HepG2 (cell line): ENCODE measurements around the gene PCOLCE2.

Experiments
- CTCF ChIP-seq: sonication (generic); formaldehyde crosslinking; IDR thresholded peaks from 2 replicates; pipeline ENCODE4 v1.5.0; 2020; ENCODE audit warnings: mild to moderate bottlenecking, missing genetic modification reagents, moderate library complexity
- GTF3A ChIP-seq: sonication (generic); formaldehyde crosslinking; conservative IDR thresholded peaks from 2 replicates; pipeline ENCODE4 v1.4.0; 2020; ENCODE audit warnings: mild to moderate bottlenecking, missing genetic modification reagents
- MAFK ChIP-seq, 2 experiments: IDR thresholded peaks in 1 of 2; conservative IDR thresholded peaks in 1 of 2; 2 replicates each; pipeline ENCODE4 v1.6.1; 2011; ENCODE audit warnings: improper control_type of control experiment in 2 of 2, low read length in 2 of 2
- MAX ChIP-seq: IDR thresholded peaks from 2 replicates; pipeline ENCODE4 v1.6.1; 2012; ENCODE audit warnings: inconsistent platforms
- NFYB ChIP-seq: sonication (generic); formaldehyde crosslinking; IDR thresholded peaks from 2 replicates; pipeline ENCODE4 v1.4.0; 2020; ENCODE audit warnings: missing genetic modification reagents
- PAF1 ChIP-seq: IDR thresholded peaks from 2 replicates; pipeline ENCODE4 v1.6.1; 2016; ENCODE audit warnings: missing genetic modification reagents, missing compliant biosample characterization
- POLR2A ChIP-seq, 2 experiments: IDR thresholded peaks; 2 replicates each; pipeline ENCODE4 v1.6.1; 2011; ENCODE audit warnings: low read depth in 2 of 2, low read length in 2 of 2, mild to moderate bottlenecking in 1 of 2, moderate library complexity in 1 of 2; ENCODE audit not compliant: insufficient read depth in 1 of 2
- RXRB ChIP-seq: IDR thresholded peaks from 2 replicates; pipeline ENCODE4 v1.6.1; 2016; ENCODE audit warnings: borderline replicate concordance, missing genetic modification reagents, missing compliant biosample characterization
- SMC3 ChIP-seq: IDR thresholded peaks from 2 replicates; pipeline ENCODE4 v1.6.1; 2011; ENCODE audit warnings: low read length, improper control_type of control experiment
- STAG1 ChIP-seq: sonication (generic); formaldehyde crosslinking; IDR thresholded peaks from 2 replicates; pipeline ENCODE4 v1.4.0; 2020; ENCODE audit warnings: missing genetic modification reagents
- ZNF383 ChIP-seq: sonication (generic); formaldehyde crosslinking; IDR thresholded peaks from 2 replicates; pipeline ENCODE4 v1.4.0; 2020; ENCODE audit warnings: missing genetic modification reagents, mild to moderate bottlenecking, borderline replicate concordance
- ZNF570 ChIP-seq: sonication (generic); formaldehyde crosslinking; IDR thresholded peaks from 2 replicates; pipeline ENCODE4 v1.4.0; 2020; ENCODE audit warnings: mild to moderate bottlenecking, missing genetic modification reagents, borderline replicate concordance
- TF ChIP-seq, protein P1 (sequence below): sonication (generic); formaldehyde crosslinking; IDR thresholded peaks from 2 replicates; pipeline ENCODE4 v1.8.1; 2023; ENCODE audit warnings: mild to moderate bottlenecking, moderate library complexity, missing genetic modification reagents

DNA sequence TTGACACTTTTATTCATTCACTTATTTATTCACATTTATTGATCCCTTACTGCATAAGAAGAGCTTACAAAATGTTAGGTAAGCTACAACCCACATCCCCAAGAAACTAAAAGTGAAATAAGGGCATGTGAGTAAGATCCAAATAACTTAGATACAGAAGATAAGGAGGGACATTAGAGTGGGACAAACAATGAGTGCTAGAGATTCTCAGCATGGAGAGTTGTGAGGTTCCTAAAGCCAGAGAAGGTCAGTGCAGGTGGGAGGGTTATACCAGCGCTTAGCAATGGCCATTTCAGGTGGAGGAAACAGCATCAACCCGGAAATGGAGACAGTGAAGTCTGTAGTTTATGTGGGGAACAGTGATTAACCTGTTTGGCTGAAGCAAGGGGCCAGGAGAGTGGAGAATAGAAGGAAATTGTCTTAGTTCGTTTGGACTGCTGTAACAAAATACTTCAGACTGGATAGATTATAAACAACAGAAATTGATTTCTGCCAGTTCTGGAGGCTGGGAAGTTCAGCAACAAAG, 25.5 kb upstream of the PCOLCE2 start:
- TF ChIP-seq CTCF (no peak), PAF1 (CRISPR knock-in tag) (no peak), NFYB (CRISPR knock-in tag) (no peak), RXRB (CRISPR knock-in tag) (no peak), ZNF570 (CRISPR knock-in tag) (no peak), MAX (no peak), POLR2A (IDR thresholded peaks at IDR 0.05; ENCODE audit: insufficient read depth in 1 of 2, low read depth in 2 of 2, low read length in 2 of 2) (no peak), GTF3A (no peak), STAG1 (CRISPR knock-in tag) (no peak), SMC3 (no peak), MAFK (conservative IDR thresholded peaks at IDR 0.05 in 1 of 2, IDR thresholded peaks at IDR 0.05 in 1 of 2; ENCODE audit: low read length in 2 of 2) (no peak), ZNF383 (no peak)
- TF ChIP-seq, protein P1, sequence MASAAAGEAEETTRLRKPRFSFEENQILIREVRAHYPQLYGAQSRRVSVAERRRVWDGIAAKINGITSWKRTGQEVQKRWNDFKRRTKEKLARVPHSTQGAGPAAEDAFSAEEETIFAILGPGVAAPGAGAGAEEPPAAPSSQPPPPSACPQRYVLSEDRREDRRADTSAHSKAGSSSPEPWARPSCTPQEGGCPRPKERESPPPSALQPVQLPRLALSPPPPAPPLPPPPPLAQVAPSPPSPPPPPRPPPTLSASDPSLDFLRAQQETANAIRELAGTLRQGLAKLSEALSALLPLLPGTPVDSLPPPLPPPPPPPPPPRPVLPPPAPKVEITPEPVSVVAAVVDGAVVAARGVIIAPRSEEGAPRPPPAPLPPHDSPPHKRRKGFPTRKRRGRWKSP (CRISPR knock-in tag) = no peak
